ENCODE results near the gene PTTG1.
"Not testable (repeated sequence)": the region's sequence is repeated elsewhere in the genome, so short reads cannot be mapped to it uniquely, and the experiment has no call there.

DNA sequence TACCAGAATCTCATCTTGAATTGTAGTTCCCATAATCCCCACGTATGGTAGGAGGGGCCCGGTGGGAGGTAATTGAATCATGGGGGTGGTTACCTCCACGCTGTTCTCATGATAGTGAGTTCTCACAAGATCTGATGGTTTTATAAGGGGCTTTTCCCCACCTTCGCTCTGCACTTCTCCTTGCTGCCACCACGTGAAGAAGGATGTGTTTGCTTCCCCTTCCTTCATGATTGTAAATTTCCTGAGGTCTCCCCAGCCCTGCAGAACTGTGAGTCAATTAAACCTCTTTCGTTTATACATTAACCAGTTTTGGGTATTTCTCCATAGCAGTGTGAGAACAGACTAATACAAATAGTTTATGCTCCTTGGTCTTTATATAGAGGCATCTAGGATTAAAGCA is 15.0 kb downstream of the PTTG1 start:
- TF ChIP-seq CTCF, POLR2A (IDR thresholded peaks at IDR 0.05): not testable (repeated sequence)
